Testis (tissue), 3 donors: ENCODE results near the gene HLX. TPM values are rescaled to one million over a fixed set of nuclear protein-coding genes. Genes with fewer than 3 reads are reported as not detected.

ENCODE experiments used
- DNase-seq: peaks from one replicate; pipeline ENCODE4 v3.0.0-alpha.2; 2019
- H3K27ac ChIP-seq, 2 donors: fragments of 200-600 bp; sonication (generic); one replicate each; pipeline ENCODE4 v1.5.1; 2019
- H3K27me3 ChIP-seq: fragments of 200-600 bp; sonication (generic); one replicate; pipeline ENCODE4 v1.5.1; 2019
- H3K36me3 ChIP-seq: fragments of 200-600 bp; sonication (generic); one replicate; pipeline ENCODE4 v1.5.1; 2017; ENCODE audit warnings: low read depth; ENCODE audit errors: missing control alignments
- H3K4me1 ChIP-seq: fragments of 200-600 bp; sonication (generic); one replicate; pipeline ENCODE4 v1.5.1; 2019
- H3K4me3 ChIP-seq, 2 donors: fragments of 200-600 bp; sonication (generic); one replicate each; pipeline ENCODE4 v1.5.1; 2017 to 2019
- H3K9me3 ChIP-seq: fragments of 200-600 bp; sonication (generic); one replicate; pipeline ENCODE4 v1.5.1; 2017
- CTCF ChIP-seq, 3 experiments: fragments of 450-650 bp in 2 of 3; fragments of 200-600 bp in 1 of 3; sonication (generic) in 1 of 3; IDR thresholded peaks; one replicate each; pipeline ENCODE4 v1.5.1; 2016 to 2019; ENCODE audit warnings: antibody characterized with exemption in 3 of 3, mild to moderate bottlenecking in 2 of 3, moderate library complexity in 1 of 3
- POLR2A ChIP-seq: fragments of 450-650 bp; IDR thresholded peaks from one replicate; pipeline ENCODE4 v1.6.1; 2017; ENCODE audit warnings: antibody characterized with exemption, mild to moderate bottlenecking, moderate library complexity
- WGBS, 2 donors: methylation state at CpG; one replicate each; pipeline ENCODE4 v1.1.5; 2018; 5-methylcytosine and 5-hydroxymethylcytosine counted together
- intact Hi-C: fragments of 100-400 bp; cut with DNase I; formaldehyde crosslinking; loops from one replicate; pipeline ENCODE4 v1.15.1; 2023; ENCODE audit warnings: low total_unique reads
- polyA plus RNA-seq: library from polyadenylated mRNA; stranded (reverse); fragments of 350-450 nt; fragmentation: Illumina TruSeq; extraction: RNeasy Lipid Tissue Mini Kit (QIAGEN cat#74804); gene quantifications from one replicate; pipeline ENCODE4 v1.2.3, GENCODE V29; 2014; ENCODE audit warnings: low read depth, low replicate concordance; ENCODE audit not compliant: insufficient read depth
- total RNA-seq, 2 donors: library from RNA; depleted of rRNA; stranded (reverse); fragments of >200 nt; gene quantifications; one replicate each; pipeline ENCODE4 v1.2.3, GENCODE V29; 2016

HLX gene
- total and polyA plus RNA-seq, 3 donors from 2014 or later: 3.5 to 5.3 (median 4.0) TPM

GRCh38 chr1:220888417-220888986, 9.3 kb downstream of the HLX start:
- H3K36me3 ChIP-seq: no peaks in the 10 kb centered on the region
- TF ChIP-seq CTCF (IDR thresholded peaks at IDR 0.05): no peak
- TF ChIP-seq POLR2A: no peak
- intact Hi-C loops: no loop called here
- H3K4me3 ChIP-seq: no peak overlapping the region
- H3K4me1 ChIP-seq: peaks cover 7% of the 10 kb centered on the region
- 20 to 31% methylated on average over 7 to 14 of the region's 14 CpGs for WGBS, 2 donors
- no peaks in the 10 kb centered on the region for H3K9me3 ChIP-seq
- no peak for DNase-seq
- H3K27me3 ChIP-seq: no peaks in the 10 kb centered on the region
- H3K27ac ChIP-seq: no peak overlapping the region

GRCh38 chr1:220889333-220889732, 10.1 kb downstream of the HLX start:
- no peaks in the 10 kb centered on the region for H3K9me3 ChIP-seq
- H3K36me3 ChIP-seq: no peaks in the 10 kb centered on the region
- H3K27ac ChIP-seq: no peak overlapping the region
- intact Hi-C loops: no loop called here
- H3K27me3 ChIP-seq: no peaks in the 10 kb centered on the region
- DNase-seq: no peak
- no peak overlapping the region for H3K4me3 ChIP-seq
- TF ChIP-seq CTCF (IDR thresholded peaks at IDR 0.05): no peak
- TF ChIP-seq POLR2A: no peak
- WGBS, 2 donors: 40 to 61% methylated on average over 2 of the region's 2 CpGs
- H3K4me1 ChIP-seq: peaks cover 10% of the 10 kb centered on the region

- Histone ChIP-seq H3K27me3 (no peaks in the 10 kb centered on the region), H3K27ac (no peak overlapping the region), H3K9me3 (no peaks in the 10 kb centered on the region), H3K36me3 (no peaks in the 10 kb centered on the region), H3K4me3 (no peak overlapping the region), H3K4me1 (peaks cover 10% of the 10 kb centered on the region)
- 61 to 71% methylated on average over 15 of the region's 15 CpGs for WGBS, 2 donors
- no peak for DNase-seq
- intact Hi-C loops: no loop called here
- TF ChIP-seq CTCF (IDR thresholded peaks at IDR 0.05) (no peak), POLR2A (no peak)
Observed at GRCh38 chr1:220889848-220890287, 10.6 kb downstream of the HLX start.

- no peaks in the 10 kb centered on the region for H3K27me3 ChIP-seq
- 47 to 54% methylated on average over 1 of the region's 1 CpG for WGBS, 2 donors
- intact Hi-C loops: no loop called here
- no peak for DNase-seq
- peaks cover 10% of the 10 kb centered on the region for H3K4me1 ChIP-seq
- no peak overlapping the region for H3K27ac ChIP-seq
- no peak overlapping the region for H3K4me3 ChIP-seq
- no peaks in the 10 kb centered on the region for H3K36me3 ChIP-seq
- TF ChIP-seq POLR2A (no peak), CTCF (IDR thresholded peaks at IDR 0.05) (no peak)
- no peaks in the 10 kb centered on the region for H3K9me3 ChIP-seq
Observed at GRCh38 chr1:220890602-220891001, 11.4 kb downstream of the HLX start.
